Immature natural killer cell (primary cell): Measurements from ENCODE around the gene SMAD5. TPM values are rescaled to one million over a fixed set of nuclear protein-coding genes. Genes with fewer than 3 reads are reported as not detected.

ENCODE experiments used
- DNase-seq, 3 donors: peaks; one replicate each; pipeline ENCODE4 v3.0.0; 2022; ENCODE audit warnings: mixed read lengths in 1 of 3
- H3K27ac Mint-ChIP-seq, 6 donors: one replicate each; pipeline ENCODE4 v1.8.0; 2020; ENCODE audit warnings: mixed read lengths in 6 of 6, mild to moderate bottlenecking in 5 of 6, inconsistent platforms in 4 of 6, moderate library complexity in 3 of 6
- H3K27me3 Mint-ChIP-seq, 3 donors: one replicate each; pipeline ENCODE4 v1.8.0; 2020 to 2021; ENCODE audit warnings: low read depth in 3 of 3, mild to moderate bottlenecking in 3 of 3, mixed read lengths in 3 of 3, moderate library complexity in 3 of 3, inconsistent platforms in 1 of 3
- H3K36me3 Mint-ChIP-seq, 3 donors: one replicate each; pipeline ENCODE4 v1.8.0; 2020; ENCODE audit warnings: mixed read lengths in 3 of 3, inconsistent platforms in 2 of 3, mild to moderate bottlenecking in 2 of 3
- H3K4me1 Mint-ChIP-seq, 2 donors: one replicate each; pipeline ENCODE4 v1.8.0; 2020; ENCODE audit warnings: inconsistent platforms in 2 of 2, mild to moderate bottlenecking in 2 of 2, mixed read lengths in 2 of 2, moderate library complexity in 1 of 2
- H3K4me3 Mint-ChIP-seq, 5 donors: one replicate each; pipeline ENCODE4 v1.8.0; 2020; ENCODE audit warnings: mild to moderate bottlenecking in 5 of 5, mixed read lengths in 5 of 5, inconsistent platforms in 3 of 5, moderate library complexity in 3 of 5
- H3K9me3 Mint-ChIP-seq, 6 donors: one replicate each; pipeline ENCODE4 v1.8.0; 2020; ENCODE audit warnings: mild to moderate bottlenecking in 6 of 6, mixed read lengths in 6 of 6, inconsistent platforms in 4 of 6, moderate library complexity in 3 of 6
- polyA plus RNA-seq, 3 donors: library from polyadenylated mRNA; unstranded; fragments of 300-500 nt; fragmentation: Illumina TruSeq; gene quantifications; one replicate each; pipeline ENCODE4 v1.2.3, GENCODE V29; 2021

SMAD5 gene
- polyA plus RNA-seq, 3 donors from 2014 or later: 23.9 to 37.8 (median 32.5) TPM

DNA sequence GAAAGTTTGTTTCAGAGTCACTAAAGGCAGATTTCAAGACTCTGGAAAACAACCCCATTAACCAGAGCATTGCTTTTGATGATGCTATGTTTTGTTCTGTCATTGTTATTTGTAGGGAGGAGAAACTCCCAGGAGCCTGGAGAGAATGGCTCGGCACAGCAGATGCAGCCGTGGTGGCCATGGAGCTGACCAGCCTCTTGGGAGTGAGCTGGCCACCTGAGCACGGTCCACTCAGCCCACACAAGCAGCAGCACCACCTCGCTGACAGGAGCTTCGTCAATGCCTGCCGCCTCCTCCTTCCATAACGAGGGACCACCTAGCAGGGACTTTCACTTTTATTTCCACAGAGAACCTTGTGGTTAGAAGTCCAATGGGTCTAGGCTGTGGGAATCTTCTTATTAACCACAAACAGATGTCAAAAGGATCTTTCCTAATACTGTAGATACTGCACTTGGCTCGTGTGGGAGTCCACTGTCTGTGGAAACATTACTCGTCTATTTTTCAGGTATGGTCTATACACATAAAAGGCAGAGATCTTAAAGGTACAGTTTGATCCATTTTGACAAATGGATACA is 81.4 kb downstream of the SMAD5 start:
- Mint-ChIP-seq H3K27ac (no peak overlapping the region), H3K36me3 (no peaks in the 10 kb centered on the region), H3K27me3 (peaks cover 0 to 8% (median 5%) of the 10 kb centered on the region in 3 donors), H3K4me3 (no peak overlapping the region), H3K9me3 (no peaks in the 10 kb centered on the region), H3K4me1 (no peaks in the 10 kb centered on the region)
- no peak for DNase-seq

DNA sequence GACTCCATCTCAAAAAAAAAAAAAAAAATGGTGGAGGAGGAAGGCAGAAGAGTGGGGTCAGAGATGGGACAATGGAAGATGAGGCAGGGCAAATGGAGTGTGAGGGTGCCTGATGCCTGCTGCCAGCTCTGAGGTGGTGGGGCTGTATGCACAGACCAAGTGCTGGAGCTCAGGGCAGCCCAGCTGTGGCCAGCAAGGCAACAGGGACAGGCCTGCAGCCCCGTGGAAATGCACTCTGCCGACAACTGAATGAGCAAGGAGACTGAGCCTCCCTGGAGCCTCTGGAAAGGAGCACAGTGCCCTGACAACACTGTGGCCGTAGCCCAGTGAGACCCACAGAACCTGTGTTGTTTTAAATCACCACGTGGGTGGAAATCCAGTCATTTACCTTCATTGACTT is 83.2 kb downstream of the SMAD5 start:
- peaks cover 0 to 9% (median 2%) of the 10 kb centered on the region in 6 donors for H3K9me3 Mint-ChIP-seq
- no peak overlapping the region for H3K27ac Mint-ChIP-seq
- peaks cover 0 to 8% (median 1%) of the 10 kb centered on the region in 3 donors for H3K27me3 Mint-ChIP-seq
- H3K4me1 Mint-ChIP-seq: no peaks in the 10 kb centered on the region
- no peaks in the 10 kb centered on the region for H3K36me3 Mint-ChIP-seq
- H3K4me3 Mint-ChIP-seq: no peak overlapping the region
- no peak for DNase-seq

DNA sequence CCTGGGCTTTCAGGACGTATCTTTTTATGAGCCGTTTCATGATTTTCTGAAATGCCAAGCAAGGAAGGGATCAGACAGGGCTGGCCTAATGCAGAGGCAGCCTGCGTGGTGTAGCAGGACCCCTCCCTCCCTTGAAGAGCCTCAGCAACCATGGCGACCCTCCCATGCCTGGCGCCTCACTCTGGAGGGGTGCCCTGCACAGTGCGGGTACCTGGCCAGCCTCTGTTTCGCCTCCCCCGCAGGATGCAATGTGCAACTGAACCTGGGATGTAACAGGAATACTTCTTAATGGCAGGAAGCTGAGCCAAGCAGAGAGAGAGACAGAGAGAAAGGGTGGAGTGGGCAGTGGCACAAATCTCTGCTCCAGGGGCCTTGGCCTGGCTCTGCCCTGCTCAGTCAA is 83.6 kb downstream of the SMAD5 start:
- Mint-ChIP-seq H3K36me3 (no peaks in the 10 kb centered on the region), H3K27me3 (peaks cover under 1 to 8% (median 1%) of the 10 kb centered on the region in 3 donors), H3K9me3 (peaks cover 0 to 13% (median 2%) of the 10 kb centered on the region in 6 donors), H3K4me1 (no peaks in the 10 kb centered on the region), H3K27ac (no peak overlapping the region), H3K4me3 (no peak overlapping the region)
- no peak for DNase-seq

DNA sequence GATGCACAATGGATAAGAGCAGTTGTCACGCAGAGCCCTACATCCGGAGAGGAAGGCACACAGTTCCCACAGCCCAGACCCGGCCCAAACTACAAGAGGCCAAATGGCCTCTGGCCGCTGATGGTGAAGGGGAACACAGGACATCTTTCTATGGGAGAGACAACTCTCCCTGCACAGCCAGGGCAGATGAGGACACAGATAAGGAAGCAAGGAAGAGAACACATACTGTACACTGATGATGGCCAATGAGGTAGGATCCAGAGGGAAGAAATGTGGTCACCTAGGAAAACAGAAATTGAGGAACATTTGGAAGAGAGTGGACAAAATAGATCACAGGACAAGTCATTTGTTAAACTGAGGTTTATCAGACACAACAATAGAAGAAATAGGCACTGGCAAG is 88.7 kb downstream of the SMAD5 start:
- DNase-seq: no peak
- Mint-ChIP-seq H3K4me3 (no peak overlapping the region), H3K36me3 (no peaks in the 10 kb centered on the region), H3K27me3 (peaks cover 0 to 5% (median 3%) of the 10 kb centered on the region in 3 donors), H3K27ac (no peak overlapping the region), H3K9me3 (peaks cover 0 to 17% (median 3%) of the 10 kb centered on the region in 6 donors), H3K4me1 (no peaks in the 10 kb centered on the region)

DNA sequence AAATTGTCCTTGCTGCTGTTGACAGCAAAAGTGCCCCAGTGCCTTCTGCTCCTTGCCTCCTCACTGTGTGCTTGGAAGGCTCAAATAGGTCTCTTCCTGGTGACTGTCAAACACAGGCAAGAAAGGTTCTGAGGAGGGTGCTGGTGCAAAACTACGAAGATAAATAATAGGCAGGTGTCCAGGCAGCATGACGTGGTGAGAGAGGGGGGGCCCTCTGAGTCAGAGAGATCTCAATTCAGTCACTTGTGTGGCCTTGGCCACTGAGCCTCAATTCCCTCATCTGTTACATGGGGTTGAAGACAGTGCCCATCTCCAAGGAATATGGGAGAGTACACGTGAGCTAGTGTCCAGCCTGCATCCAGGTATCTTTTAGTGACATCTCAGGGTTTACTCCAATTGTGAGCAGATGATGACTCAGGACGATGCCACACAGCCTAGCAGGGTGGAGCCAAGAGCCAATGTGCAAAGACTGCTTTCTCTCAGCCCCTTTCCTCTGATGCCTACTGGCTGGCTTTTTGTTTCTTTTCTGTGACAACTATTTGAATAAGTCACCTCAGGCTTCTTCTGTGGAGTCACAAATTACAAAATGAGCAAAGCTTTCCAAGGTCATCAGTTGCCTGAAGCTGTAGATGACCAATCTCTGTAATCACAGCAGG is 90.1 kb downstream of the SMAD5 start:
- H3K36me3 Mint-ChIP-seq: no peaks in the 10 kb centered on the region
- H3K4me3 Mint-ChIP-seq: no peak overlapping the region
- no peaks in the 10 kb centered on the region for H3K4me1 Mint-ChIP-seq
- no peak for DNase-seq
- H3K27ac Mint-ChIP-seq: no peak overlapping the region
- H3K9me3 Mint-ChIP-seq: peaks cover 0 to 17% (median 3%) of the 10 kb centered on the region in 6 donors
- peaks cover 0 to 5% (median 3%) of the 10 kb centered on the region in 3 donors for H3K27me3 Mint-ChIP-seq

DNA sequence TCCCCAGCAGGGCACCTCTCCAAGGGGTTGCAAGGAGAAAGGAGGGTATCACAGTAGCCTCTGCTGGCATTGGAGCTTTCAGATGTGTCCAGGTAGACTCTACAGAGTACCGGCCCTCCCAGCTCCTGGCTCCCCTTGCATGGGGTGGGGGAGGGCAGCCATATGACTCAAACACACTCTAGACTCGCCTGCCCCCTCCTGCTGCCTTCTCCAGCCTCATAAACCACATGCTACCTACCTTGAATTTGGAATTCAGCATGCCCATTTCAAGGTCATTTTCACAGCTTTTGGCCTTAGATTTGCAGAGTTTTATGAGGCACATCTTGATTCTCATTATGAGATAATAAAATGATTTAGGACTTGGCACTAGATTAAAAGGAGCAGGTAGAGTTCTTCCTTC is 93.2 kb downstream of the SMAD5 start:
- Mint-ChIP-seq H3K27ac (no peak overlapping the region), H3K36me3 (no peaks in the 10 kb centered on the region), H3K4me1 (no peaks in the 10 kb centered on the region), H3K9me3 (peaks cover 0 to 8% (median under 1%) of the 10 kb centered on the region in 6 donors), H3K27me3 (peaks cover 0 to 7% (median 3%) of the 10 kb centered on the region in 3 donors), H3K4me3 (no peak overlapping the region)
- no peak for DNase-seq

DNA sequence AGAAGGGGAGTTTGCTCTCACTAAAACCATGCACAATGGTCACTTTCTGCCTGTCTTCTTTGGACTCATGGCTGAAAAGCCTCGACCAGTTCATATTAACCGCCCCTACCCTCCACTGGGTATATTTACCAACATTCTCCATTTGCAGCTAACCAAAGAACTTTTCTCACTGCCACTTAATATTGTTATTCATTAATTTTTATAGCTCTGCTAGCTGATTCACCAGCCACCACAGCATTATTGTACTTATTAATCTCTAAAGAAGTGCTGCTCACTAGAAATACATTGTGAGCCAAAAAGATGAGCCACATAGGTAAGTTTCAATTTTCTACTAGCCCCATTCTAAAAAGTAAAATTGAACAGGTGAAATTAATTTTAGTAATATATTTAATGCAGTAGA is 93.8 kb downstream of the SMAD5 start:
- peaks cover 0 to 2% (median 0%) of the 10 kb centered on the region in 6 donors for H3K9me3 Mint-ChIP-seq
- no peak overlapping the region for H3K27ac Mint-ChIP-seq
- peaks cover 0 to 7% (median under 1%) of the 10 kb centered on the region in 3 donors for H3K27me3 Mint-ChIP-seq
- H3K36me3 Mint-ChIP-seq: no peaks in the 10 kb centered on the region
- H3K4me3 Mint-ChIP-seq: no peak overlapping the region
- H3K4me1 Mint-ChIP-seq: no peaks in the 10 kb centered on the region
- DNase-seq: no peak

DNA sequence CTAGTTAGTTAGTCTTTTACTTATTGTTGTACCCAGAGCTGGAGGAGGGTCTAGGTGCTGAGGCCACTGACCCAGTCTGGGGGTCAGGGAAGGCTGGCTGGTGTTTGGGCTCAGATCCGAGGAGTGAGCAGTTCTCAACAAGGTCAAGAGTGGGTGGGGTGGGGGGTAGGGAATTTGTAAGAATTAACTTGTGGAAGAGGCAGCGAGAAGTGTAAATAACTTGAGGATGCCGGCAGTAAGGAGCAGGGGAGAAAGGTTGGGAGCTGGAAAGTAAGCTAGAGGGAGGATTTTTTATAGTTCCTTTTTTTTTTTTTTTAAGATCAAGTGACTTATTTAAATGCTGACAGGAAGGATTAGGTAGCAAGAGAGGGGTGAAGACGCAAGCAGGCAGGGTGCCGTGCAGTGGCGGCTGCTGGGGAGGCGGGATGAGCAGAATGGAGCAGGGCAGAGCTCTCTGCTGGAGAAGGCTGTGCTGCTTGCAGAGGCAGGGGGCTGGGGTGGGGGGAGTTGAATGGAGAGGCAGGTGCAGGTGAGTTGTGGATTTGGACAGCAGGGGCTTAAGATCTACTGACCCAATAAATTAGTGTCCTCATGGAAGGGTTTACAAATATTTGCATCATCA is 95.6 kb downstream of the SMAD5 start:
- H3K27ac Mint-ChIP-seq: no peak overlapping the region
- peaks cover 0 to 2% (median 0%) of the 10 kb centered on the region in 6 donors for H3K9me3 Mint-ChIP-seq
- no peak for DNase-seq
- H3K36me3 Mint-ChIP-seq: no peaks in the 10 kb centered on the region
- peaks cover 0 to 9% (median 0%) of the 10 kb centered on the region in 3 donors for H3K27me3 Mint-ChIP-seq
- no peak overlapping the region for H3K4me3 Mint-ChIP-seq
- H3K4me1 Mint-ChIP-seq: no peaks in the 10 kb centered on the region

DNA sequence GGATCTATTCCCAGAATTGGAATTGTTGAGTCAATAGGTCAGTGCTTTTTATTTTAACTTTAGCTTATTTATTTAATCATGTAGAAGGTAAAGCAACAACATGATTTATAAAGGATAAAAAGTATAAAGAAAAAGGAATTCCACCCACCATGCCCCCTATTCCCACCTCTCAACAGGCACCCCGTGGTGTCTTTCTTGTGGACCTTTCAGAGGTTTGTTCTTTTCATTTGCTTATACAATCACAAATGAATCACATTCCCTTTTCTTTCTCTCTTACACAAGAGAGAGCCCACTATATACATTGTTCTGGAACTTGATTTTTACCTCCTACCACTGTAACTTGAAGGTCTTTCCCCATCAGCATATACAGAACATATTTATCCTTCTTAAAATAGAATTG is 97.5 kb downstream of the SMAD5 start:
- no peaks in the 10 kb centered on the region for H3K36me3 Mint-ChIP-seq
- H3K27me3 Mint-ChIP-seq: peaks cover 0 to 9% (median 0%) of the 10 kb centered on the region in 3 donors
- no peak overlapping the region for H3K27ac Mint-ChIP-seq
- no peaks in the 10 kb centered on the region for H3K9me3 Mint-ChIP-seq
- no peak for DNase-seq
- no peak overlapping the region for H3K4me3 Mint-ChIP-seq
- no peaks in the 10 kb centered on the region for H3K4me1 Mint-ChIP-seq

DNA sequence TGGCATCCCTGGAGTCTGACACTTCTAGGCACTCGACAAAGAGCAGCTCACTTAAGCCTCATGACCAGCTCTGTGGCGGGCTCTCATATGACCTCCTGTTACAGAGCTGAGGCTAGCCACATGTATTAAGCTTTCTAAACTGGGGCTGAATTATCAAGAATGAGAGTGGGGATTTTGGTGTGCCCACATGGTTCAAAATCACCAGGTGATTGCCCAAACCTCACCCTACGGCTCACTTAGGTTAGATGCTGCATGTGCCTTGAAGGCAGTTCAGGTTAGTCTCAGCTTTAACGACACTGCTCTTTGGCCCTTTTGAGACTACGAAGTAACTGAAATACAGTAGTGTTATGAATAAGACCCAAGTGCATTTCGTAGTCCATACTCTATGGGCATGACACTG is 99.7 kb downstream of the SMAD5 start:
- H3K27me3 Mint-ChIP-seq: peaks cover 0 to 4% (median 0%) of the 10 kb centered on the region in 3 donors
- H3K4me1 Mint-ChIP-seq: no peaks in the 10 kb centered on the region
- H3K27ac Mint-ChIP-seq: no peak overlapping the region
- H3K9me3 Mint-ChIP-seq: no peaks in the 10 kb centered on the region
- H3K4me3 Mint-ChIP-seq: no peak overlapping the region
- no peaks in the 10 kb centered on the region for H3K36me3 Mint-ChIP-seq
- no peak for DNase-seq

Other genes with a start within 250 kb of the SMAD5 start
- gene IL9, start 237.0 kb upstream of the SMAD5 start, polyA plus RNA-seq: not detected
- gene LECT2, start 177.9 kb upstream of the SMAD5 start, polyA plus RNA-seq: not detected
- gene TGFBI, start 103.9 kb upstream of the SMAD5 start, polyA plus RNA-seq: 10 to 100 TPM in 2 of 3 donors, 1 to 10 TPM in 1; 2.2 to 13.3 (median 10.9) TPM
- gene SMIM32, start 60.3 kb downstream of the SMAD5 start, polyA plus RNA-seq: not detected
- not detected for gene TRPC7, start 232.7 kb downstream of the SMAD5 start, polyA plus RNA-seq